Transverse colon (tissue), 4 donors: ENCODE data around the gene ATRX. TPM values are rescaled to one million over a fixed set of nuclear protein-coding genes. Genes with fewer than 3 reads are reported as not detected.

Experiments used
- DNase-seq: peaks from one replicate; pipeline ENCODE4 v3.0.0-alpha.2; 2019
- H3K27ac ChIP-seq, 4 donors: fragments of 200-600 bp; sonication (generic); 2 replicates each; pipeline ENCODE4 v1.5.1; 2016 to 2018; ENCODE audit warnings: inconsistent platforms in 4 of 4
- H3K27me3 ChIP-seq: fragments of 200-600 bp; sonication (generic); 2 replicates; pipeline ENCODE4 v1.5.1; 2017; ENCODE audit warnings: inconsistent platforms
- H3K36me3 ChIP-seq, 4 donors: fragments of 200-600 bp; sonication (generic); 2 replicates each; pipeline ENCODE4 v1.5.1; 2017 to 2019; ENCODE audit warnings: inconsistent platforms in 4 of 4
- H3K4me1 ChIP-seq, 4 donors: fragments of 200-600 bp; sonication (generic); 2 replicates each; pipeline ENCODE4 v1.5.1; 2017 to 2020; ENCODE audit warnings: inconsistent platforms in 4 of 4
- H3K4me3 ChIP-seq, 4 donors: fragments of 200-600 bp; sonication (generic); 1 replicate in 1 of 4; 2 replicates in 3 of 4; pipeline versions ENCODE4 v1.5.1 to v1.6.1; 2017 to 2019; ENCODE audit warnings: inconsistent platforms in 4 of 4
- H3K9me3 ChIP-seq, 2 donors: fragments of 200-600 bp; sonication (generic); 2 replicates each; pipeline ENCODE4 v1.5.1; 2017 to 2019; ENCODE audit warnings: inconsistent platforms in 2 of 2
- CTCF ChIP-seq, 5 experiments: fragments of 200-600 bp in 3 of 5; fragments of 450-650 bp in 2 of 5; sonication (generic) in 3 of 5; IDR thresholded peaks; 1 replicate in 2 of 5; 2 replicates in 3 of 5; pipeline ENCODE4 v1.5.1; 2016 to 2017; ENCODE audit warnings: antibody characterized with exemption in 5 of 5, inconsistent platforms in 3 of 5, mild to moderate bottlenecking in 2 of 5, moderate library complexity in 1 of 5
- EP300 ChIP-seq: sonication (generic); formaldehyde crosslinking; IDR thresholded peaks from one replicate; pipeline ENCODE4 v1.6.1; 2017; ENCODE audit warnings: antibody characterized with exemption, low read depth
- POLR2A ChIP-seq: fragments of 450-650 bp; IDR thresholded peaks from one replicate; pipeline ENCODE4 v1.6.1; 2016; ENCODE audit warnings: antibody characterized with exemption, mild to moderate bottlenecking, moderate library complexity
- POLR2AphosphoS5 ChIP-seq, 3 donors: sonication (generic); formaldehyde crosslinking; IDR thresholded peaks; one replicate each; pipeline ENCODE4 v1.6.1; 2016; ENCODE audit warnings: antibody characterized with exemption in 3 of 3
- WGBS, 2 donors: methylation state at CpG; one replicate each; pipeline ENCODE4 v1.1.5; 2018; ENCODE audit warnings: low coverage in 1 of 2; 5-methylcytosine and 5-hydroxymethylcytosine counted together
- in situ Hi-C, 4 donors: fragments of 200-750 bp; cut with MboI; loops; one replicate each; pipeline versions ENCODE4 v1.15.0 to v1.15.1; 2017; ENCODE audit warnings: low sequenced_read_pairs in 3 of 4, low pct_ligation_motif_present in 1 of 4, low pct_unique_long_range_greater_than_20kb in 1 of 4
- intact Hi-C: fragments of 100-400 bp; cut with DNase I; formaldehyde crosslinking; loops from one replicate; pipeline ENCODE4 v1.15.1; 2023; ENCODE audit warnings: low total_unique reads
- total RNA-seq, 4 donors: library from RNA; depleted of rRNA; stranded (reverse); fragments of >200 nt; gene quantifications; one replicate each; pipeline ENCODE4 v1.1.0, GENCODE V29; 2016

Gene ATRX
- total RNA-seq, 4 donors from 2014 or later: 57.9 to 547 (median 74.5) TPM

- WGBS, 2 donors: 100% methylated on average over 1 of the region's 1 CpG
- no peak for DNase-seq
- Histone ChIP-seq H3K27ac (no peak overlapping the region), H3K27me3 (no peaks in the 10 kb centered on the region), H3K36me3 (no peaks in the 10 kb centered on the region), H3K4me3 (no peak overlapping the region), H3K4me1 (no peaks in the 10 kb centered on the region), H3K9me3 (no peaks in the 10 kb centered on the region)
- intact Hi-C loops (no loop called here), in situ Hi-C loops (no loop called here)
- TF ChIP-seq EP300: no peak
- TF ChIP-seq POLR2A: no peak
- TF ChIP-seq POLR2AphosphoS5 (IDR thresholded peaks at IDR 0.05): no peak
- TF ChIP-seq CTCF (IDR thresholded peaks at IDR 0.05): no peak
Measured at GRCh38 chrX:77597511-77597910, 188.5 kb downstream of the ATRX start.

GRCh38 chrX:77597090-77597489, 188.9 kb downstream of the ATRX start:
- in situ Hi-C loops (no loop called here), intact Hi-C loops (no loop called here)
- no peaks in the 10 kb centered on the region for H3K4me1 ChIP-seq
- H3K36me3 ChIP-seq: no peaks in the 10 kb centered on the region
- no peak overlapping the region for H3K27ac ChIP-seq
- H3K4me3 ChIP-seq: no peak overlapping the region
- WGBS, 2 donors: 33 to 47% methylated on average over 1 of the region's 1 CpG
- TF ChIP-seq CTCF (IDR thresholded peaks at IDR 0.05): no peak
- TF ChIP-seq POLR2A: no peak
- TF ChIP-seq EP300: no peak
- TF ChIP-seq POLR2AphosphoS5 (IDR thresholded peaks at IDR 0.05): no peak
- H3K9me3 ChIP-seq: no peaks in the 10 kb centered on the region
- H3K27me3 ChIP-seq: no peaks in the 10 kb centered on the region
- no peak for DNase-seq

- no peak for TF ChIP-seq EP300
- no peak for TF ChIP-seq POLR2AphosphoS5 (IDR thresholded peaks at IDR 0.05)
- no peak for TF ChIP-seq POLR2A
- TF ChIP-seq CTCF (IDR thresholded peaks at IDR 0.05): no peak
- intact Hi-C loops: no loop called here
- 54 to 75% methylated on average over 3 to 4 of the region's 4 CpGs for WGBS, 2 donors
- Histone ChIP-seq H3K36me3 (no peaks in the 10 kb centered on the region), H3K27ac (no peak overlapping the region), H3K4me1 (no peaks in the 10 kb centered on the region), H3K27me3 (no peaks in the 10 kb centered on the region), H3K4me3 (no peak overlapping the region), H3K9me3 (no peaks in the 10 kb centered on the region)
- in situ Hi-C loops: no loop called here
- DNase-seq: no peak
Measured at GRCh38 chrX:77595848-77596247, 190.2 kb downstream of the ATRX start.

GRCh38 chrX:77572322-77572721, 213.7 kb downstream of the ATRX start:
- no peaks in the 10 kb centered on the region for H3K9me3 ChIP-seq
- intact Hi-C loops: no loop called here
- no peak for DNase-seq
- in situ Hi-C loops: no loop called here
- 80% methylated on average over 3 of the region's 3 CpGs; no CpG with 5 or more reads in 1 of the 2 donors for WGBS, 2 donors
- H3K36me3 ChIP-seq: no peaks in the 10 kb centered on the region
- no peak overlapping the region for H3K27ac ChIP-seq
- TF ChIP-seq CTCF (IDR thresholded peaks at IDR 0.05): no peak
- no peak for TF ChIP-seq EP300
- TF ChIP-seq POLR2AphosphoS5 (IDR thresholded peaks at IDR 0.05): no peak
- TF ChIP-seq POLR2A: no peak
- H3K4me1 ChIP-seq: no peaks in the 10 kb centered on the region
- no peaks in the 10 kb centered on the region for H3K27me3 ChIP-seq
- H3K4me3 ChIP-seq: no peak overlapping the region
